ENCODE data around the gene TMEM88.

DNA sequence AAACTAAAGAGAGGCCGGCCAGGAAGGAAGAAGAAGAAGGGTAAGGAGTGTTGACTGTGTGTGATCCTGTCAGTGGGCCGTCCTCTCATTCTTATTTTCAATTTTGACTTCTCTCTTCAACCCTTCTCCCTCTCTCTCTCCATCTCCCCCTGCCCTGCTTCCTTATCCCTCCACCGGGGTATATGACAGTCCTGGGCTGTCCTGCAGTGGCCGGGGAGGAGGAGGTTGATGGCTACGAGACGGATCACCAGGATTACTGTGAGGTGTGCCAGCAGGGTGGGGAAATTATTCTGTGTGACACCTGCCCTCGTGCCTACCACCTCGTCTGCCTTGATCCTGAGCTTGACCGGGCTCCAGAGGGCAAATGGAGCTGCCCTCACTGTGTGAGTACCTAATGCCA is 39.4 kb downstream of the TMEM88 start:
- TF ChIP-seq, protein P1, sequence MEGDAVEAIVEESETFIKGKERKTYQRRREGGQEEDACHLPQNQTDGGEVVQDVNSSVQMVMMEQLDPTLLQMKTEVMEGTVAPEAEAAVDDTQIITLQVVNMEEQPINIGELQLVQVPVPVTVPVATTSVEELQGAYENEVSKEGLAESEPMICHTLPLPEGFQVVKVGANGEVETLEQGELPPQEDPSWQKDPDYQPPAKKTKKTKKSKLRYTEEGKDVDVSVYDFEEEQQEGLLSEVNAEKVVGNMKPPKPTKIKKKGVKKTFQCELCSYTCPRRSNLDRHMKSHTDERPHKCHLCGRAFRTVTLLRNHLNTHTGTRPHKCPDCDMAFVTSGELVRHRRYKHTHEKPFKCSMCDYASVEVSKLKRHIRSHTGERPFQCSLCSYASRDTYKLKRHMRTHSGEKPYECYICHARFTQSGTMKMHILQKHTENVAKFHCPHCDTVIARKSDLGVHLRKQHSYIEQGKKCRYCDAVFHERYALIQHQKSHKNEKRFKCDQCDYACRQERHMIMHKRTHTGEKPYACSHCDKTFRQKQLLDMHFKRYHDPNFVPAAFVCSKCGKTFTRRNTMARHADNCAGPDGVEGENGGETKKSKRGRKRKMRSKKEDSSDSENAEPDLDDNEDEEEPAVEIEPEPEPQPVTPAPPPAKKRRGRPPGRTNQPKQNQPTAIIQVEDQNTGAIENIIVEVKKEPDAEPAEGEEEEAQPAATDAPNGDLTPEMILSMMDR (IDR thresholded peaks at IDR 0.05): no peak
- TF ChIP-seq EZH2 (IDR thresholded peaks at IDR 0.05): no peak

All from neural progenitor cell (in vitro differentiated cells).